ENCODE data around the gene TP53. TPM values are rescaled to one million over a fixed set of nuclear protein-coding genes. Genes with fewer than 3 reads are reported as not detected.
A peak's percentile ranks its signal among the peaks of the same experiment; 100 is the strongest.

The TP53 gene
- total and polyA plus RNA-seq, 9 donors, result 17.9 to 51.8 (median 40.5) TPM

- Histone ChIP-seq H3K9me3 (replicated peaks; ENCODE audit: control insufficient read depth, low read depth, low read length) (no peaks in the 10 kb centered on the region), H3K4me3 (ENCODE audit: low read length) (no peak overlapping the region), H3K27ac (ENCODE audit: low read length) (no peak overlapping the region), H3K36me3 (ENCODE audit: control insufficient read depth, insufficient read depth, low read length) (no peaks in the 10 kb centered on the region), H3K4me1 (ENCODE audit: control insufficient read depth, insufficient read depth, low read length) (peaks cover 4% of the 10 kb centered on the region), H3K27me3 (ENCODE audit: control insufficient read depth, insufficient read depth, low read length) (peaks cover 5% of the 10 kb centered on the region)
- 56% methylated on average over 4 of the region's 5 CpGs for WGBS (ENCODE audit: insufficient coverage)
- DNase-seq, result no peak
Measured at GRCh38 chr17:7636163-7636562, 51.1 kb downstream of the TP53 start.

DNA sequence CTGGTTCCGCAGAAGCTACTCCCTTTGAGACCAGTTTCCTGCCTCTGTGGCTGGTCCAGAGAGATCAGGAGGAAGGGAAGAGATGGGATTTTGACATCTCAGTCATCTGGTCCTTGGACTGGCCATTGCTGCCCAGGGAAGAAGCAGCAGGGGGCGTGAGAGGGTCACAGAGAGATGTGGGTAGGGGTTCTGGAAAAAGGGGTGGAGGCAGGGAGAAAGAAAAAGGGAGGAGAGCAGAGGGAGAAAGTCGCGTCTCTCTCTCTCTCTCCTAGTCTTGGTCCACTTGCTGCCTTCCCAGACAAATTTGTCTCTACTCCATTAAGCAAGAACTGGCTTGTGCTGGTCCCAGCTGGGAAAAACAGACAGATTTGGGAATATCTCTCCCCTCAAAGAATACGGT, 52.9 kb downstream of the TP53 start:
- H3K9me3 ChIP-seq (replicated peaks; ENCODE audit: control insufficient read depth, low read depth, low read length), result no peaks in the 10 kb centered on the region
- H3K4me1 ChIP-seq (ENCODE audit: control insufficient read depth, insufficient read depth, low read length), result peaks cover 4% of the 10 kb centered on the region
- peaks cover 5% of the 10 kb centered on the region for H3K27me3 ChIP-seq (ENCODE audit: control insufficient read depth, insufficient read depth, low read length)
- 42% methylated on average over 2 of the region's 5 CpGs for WGBS (ENCODE audit: insufficient coverage)
- H3K4me3 ChIP-seq (ENCODE audit: low read length), result no peak overlapping the region
- DNase-seq, result peak; percentile 85
- H3K36me3 ChIP-seq (ENCODE audit: control insufficient read depth, insufficient read depth, low read length), result no peaks in the 10 kb centered on the region
- no peak overlapping the region for H3K27ac ChIP-seq (ENCODE audit: low read length)

DNA sequence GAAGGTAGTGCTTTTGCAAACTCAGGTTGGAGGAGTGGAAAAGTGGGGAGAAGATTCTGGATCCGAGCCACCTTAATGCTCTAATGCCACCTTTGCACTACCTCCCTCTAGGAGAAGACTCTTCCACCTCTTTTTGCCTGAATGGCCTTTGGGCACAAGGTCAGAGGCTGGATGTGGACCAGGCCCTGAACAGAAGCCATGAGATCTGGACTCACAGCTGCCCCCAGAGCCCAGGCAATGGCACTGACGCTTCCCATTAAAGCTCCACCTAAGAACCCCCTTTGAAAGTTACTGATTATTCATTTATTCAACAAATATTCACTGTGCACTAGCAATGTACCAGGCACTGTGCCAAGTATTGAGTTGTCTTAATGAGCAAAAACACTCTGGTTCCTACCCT, 54.2 kb downstream of the TP53 start:
- Histone ChIP-seq H3K4me1 (ENCODE audit: control insufficient read depth, insufficient read depth, low read length) (peaks cover 5% of the 10 kb centered on the region), H3K36me3 (ENCODE audit: control insufficient read depth, insufficient read depth, low read length) (no peaks in the 10 kb centered on the region), H3K4me3 (ENCODE audit: low read length) (no peak overlapping the region), H3K27ac (ENCODE audit: low read length) (no peak overlapping the region), H3K9me3 (replicated peaks; ENCODE audit: control insufficient read depth, low read depth, low read length) (no peaks in the 10 kb centered on the region), H3K27me3 (ENCODE audit: control insufficient read depth, insufficient read depth, low read length) (peaks cover 5% of the 10 kb centered on the region)
- WGBS (ENCODE audit: insufficient coverage), result no CpG with 5 or more reads among the region's 2 CpGs
- DNase-seq, result no peak

GRCh38 chr17:7632492-7632894, 54.8 kb downstream of the TP53 start:
- no CpG with 5 or more reads among the region's 6 CpGs for WGBS (ENCODE audit: insufficient coverage)
- H3K4me3 ChIP-seq (ENCODE audit: low read length), result no peak overlapping the region
- no peaks in the 10 kb centered on the region for H3K9me3 ChIP-seq (replicated peaks; ENCODE audit: control insufficient read depth, low read depth, low read length)
- no peaks in the 10 kb centered on the region for H3K36me3 ChIP-seq (ENCODE audit: control insufficient read depth, insufficient read depth, low read length)
- no peak overlapping the region for H3K27ac ChIP-seq (ENCODE audit: low read length)
- H3K27me3 ChIP-seq (ENCODE audit: control insufficient read depth, insufficient read depth, low read length), result peaks cover 5% of the 10 kb centered on the region
- H3K4me1 ChIP-seq (ENCODE audit: control insufficient read depth, insufficient read depth, low read length), result peaks cover 8% of the 10 kb centered on the region
- no peak for DNase-seq

DNA sequence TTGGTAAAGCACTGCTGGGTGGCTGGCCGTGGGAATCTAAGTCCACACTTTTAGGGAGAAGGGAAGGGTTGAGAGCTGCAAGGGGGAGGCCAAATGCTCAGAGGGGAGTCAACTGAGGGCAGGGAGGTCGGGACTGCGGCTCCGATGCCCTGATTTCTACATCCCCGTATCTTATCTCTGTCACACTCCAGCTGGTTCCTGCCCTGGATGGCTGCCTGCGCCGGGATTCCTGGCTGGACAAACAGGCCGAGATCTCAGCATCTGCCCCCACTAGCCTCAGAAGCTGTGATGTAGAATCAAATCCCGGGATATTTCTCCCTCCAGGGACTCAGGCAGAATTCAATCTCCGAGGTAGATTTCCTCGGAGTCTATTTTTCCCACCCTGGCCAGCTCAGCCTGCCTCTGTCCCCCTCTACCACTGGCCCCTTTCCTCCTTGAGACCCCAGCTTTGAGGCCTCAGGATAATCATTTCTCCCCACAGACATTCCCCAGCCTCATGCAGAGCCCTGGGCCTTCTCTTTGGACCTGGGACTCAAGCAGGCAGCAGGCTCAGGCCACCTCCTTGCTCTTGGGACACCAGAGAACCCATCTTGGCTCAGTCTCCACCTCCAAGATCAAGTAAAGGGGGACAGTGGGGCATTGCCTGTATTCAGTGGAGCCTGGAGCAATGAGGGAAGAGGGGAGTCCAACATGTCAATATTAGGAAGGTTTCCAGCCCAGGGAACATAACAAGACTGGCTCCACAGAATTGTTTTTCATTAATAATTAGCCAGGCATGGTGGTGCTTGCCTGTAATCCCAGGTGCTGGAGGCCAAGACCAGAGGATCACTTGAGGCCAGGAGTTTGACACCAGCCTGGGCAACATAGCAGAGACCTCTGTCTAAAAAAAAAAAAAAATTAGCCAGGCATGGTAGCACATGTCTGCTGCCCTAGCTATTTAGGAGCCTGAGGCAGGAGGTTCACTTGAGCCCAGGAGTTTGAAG, 55.6 kb downstream of the TP53 start:
- no peak for DNase-seq
- peaks cover 5% of the 10 kb centered on the region for H3K27me3 ChIP-seq (ENCODE audit: control insufficient read depth, insufficient read depth, low read length)
- no peak overlapping the region for H3K27ac ChIP-seq (ENCODE audit: low read length)
- no peaks in the 10 kb centered on the region for H3K9me3 ChIP-seq (replicated peaks; ENCODE audit: control insufficient read depth, low read depth, low read length)
- no peak overlapping the region for H3K4me3 ChIP-seq (ENCODE audit: low read length)
- H3K36me3 ChIP-seq (ENCODE audit: control insufficient read depth, insufficient read depth, low read length), result no peaks in the 10 kb centered on the region
- WGBS (ENCODE audit: insufficient coverage), result 77% methylated on average over 11 of the region's 11 CpGs
- H3K4me1 ChIP-seq (ENCODE audit: control insufficient read depth, insufficient read depth, low read length), result peaks cover 12% of the 10 kb centered on the region

GRCh38 chr17:7629939-7630571, 57.2 kb downstream of the TP53 start, which contains the start of gene SHBG:
TSS of gene SHBG (plus strand) at chr17:7630135. CDS start at chr17:7630173, 38 bp downstream.
- Histone ChIP-seq H3K4me1 (ENCODE audit: control insufficient read depth, insufficient read depth, low read length) (peaks cover 18% of the 10 kb centered on the region), H3K27me3 (ENCODE audit: control insufficient read depth, insufficient read depth, low read length) (peaks cover 3% of the 10 kb centered on the region), H3K4me3 (ENCODE audit: low read length) (no peak within 1 kb of the TSS), H3K9me3 (replicated peaks; ENCODE audit: control insufficient read depth, low read depth, low read length) (no peaks in the 10 kb centered on the region), H3K36me3 (ENCODE audit: control insufficient read depth, insufficient read depth, low read length) (peaks cover 6% of the 10 kb centered on the region), H3K27ac (ENCODE audit: low read length) (no peak within 1 kb of the TSS)
- WGBS (ENCODE audit: insufficient coverage), result 68% methylated on average over 10 of the region's 13 CpGs
- no peak for DNase-seq

DNA sequence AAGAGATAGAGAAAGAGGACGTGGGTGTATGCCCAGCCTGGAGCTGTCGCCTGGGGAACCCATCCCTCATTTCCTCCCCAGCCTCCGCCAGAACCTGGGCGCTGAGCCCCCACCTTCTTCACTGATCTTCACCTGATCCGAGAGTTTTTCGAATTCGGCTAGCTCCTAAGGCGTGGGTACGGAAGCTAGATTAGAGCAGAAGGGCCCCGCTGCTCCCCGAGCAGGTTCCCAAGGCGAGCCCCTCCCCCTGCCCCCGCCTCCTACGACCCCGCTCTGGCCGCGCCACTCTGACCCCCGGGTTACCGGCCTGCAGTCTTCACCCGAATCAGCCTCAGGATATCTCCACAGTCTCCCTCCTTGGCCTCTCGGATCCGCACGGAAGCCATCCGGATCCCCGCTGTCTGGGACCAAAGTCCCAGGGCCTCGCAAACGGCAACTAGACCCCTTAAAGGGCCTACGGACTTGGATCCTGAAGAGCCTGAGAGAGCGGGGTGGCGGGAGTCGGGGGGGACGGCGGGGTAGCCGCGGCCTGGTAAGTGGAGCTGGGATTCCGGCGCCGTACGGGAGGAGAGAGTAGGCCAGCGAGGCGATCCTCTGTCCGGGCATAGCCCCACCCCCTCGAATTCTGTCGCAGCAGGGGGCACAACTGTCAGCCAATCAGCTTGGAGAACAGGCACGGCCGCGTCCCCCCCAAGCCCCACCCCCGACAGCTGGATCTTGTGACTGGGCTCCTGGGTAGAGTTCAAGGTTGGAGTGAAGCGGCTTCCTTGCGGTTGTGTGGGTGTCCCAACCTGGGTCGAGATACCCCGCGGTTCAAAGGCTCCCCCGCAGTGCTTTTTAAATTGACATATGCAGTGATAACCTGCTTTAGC, 59.8 kb downstream of the TP53 start, which contains the start of gene SAT2:
SAT2 (minus strand) TSS at position 572 of the 872 bp plus-strand sequence; CDS start at position 386, 186 bp downstream.
- Histone ChIP-seq H3K9me3 (replicated peaks; ENCODE audit: control insufficient read depth, low read depth, low read length) (no peaks in the 10 kb centered on the region), H3K4me3 (ENCODE audit: low read length) (peak within 1 kb of the TSS; percentile 87), H3K36me3 (ENCODE audit: control insufficient read depth, insufficient read depth, low read length) (peaks cover 6% of the 10 kb centered on the region), H3K4me1 (ENCODE audit: control insufficient read depth, insufficient read depth, low read length) (peaks cover 14% of the 10 kb centered on the region), H3K27ac (ENCODE audit: low read length) (peak within 1 kb of the TSS; percentile 98), H3K27me3 (ENCODE audit: control insufficient read depth, insufficient read depth, low read length) (no peaks in the 10 kb centered on the region)
- WGBS (ENCODE audit: insufficient coverage), result 0% methylated on average over 26 of the region's 54 CpGs
- DNase-seq, result peak; percentile 98

DNA sequence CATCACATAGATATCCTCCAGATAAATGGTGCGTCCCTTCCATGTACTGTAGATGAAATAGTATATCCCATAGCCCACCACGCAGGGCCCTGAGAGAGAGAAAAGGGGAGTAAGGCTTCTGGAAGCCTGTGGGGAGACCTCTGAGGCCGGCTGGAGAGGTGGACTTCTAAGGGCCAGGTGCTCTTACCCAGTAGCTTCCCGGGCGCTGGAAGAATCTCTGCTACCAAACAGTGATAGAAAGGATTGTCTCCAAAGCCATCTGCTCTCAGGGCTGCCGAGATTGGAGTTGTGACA, 60.4 kb downstream of the TP53 start:
- DNase-seq, result no peak
- H3K27ac ChIP-seq (ENCODE audit: low read length), result peak overlapping the region; percentile 98
- H3K4me1 ChIP-seq (ENCODE audit: control insufficient read depth, insufficient read depth, low read length), result peaks cover 14% of the 10 kb centered on the region
- H3K36me3 ChIP-seq (ENCODE audit: control insufficient read depth, insufficient read depth, low read length), result peaks cover 6% of the 10 kb centered on the region
- no peaks in the 10 kb centered on the region for H3K27me3 ChIP-seq (ENCODE audit: control insufficient read depth, insufficient read depth, low read length)
- no CpG with 5 or more reads among the region's 6 CpGs for whole genome bisulfite sequencing (ENCODE audit: insufficient coverage)
- H3K9me3 ChIP-seq (replicated peaks; ENCODE audit: control insufficient read depth, low read depth, low read length), result no peaks in the 10 kb centered on the region
- H3K4me3 ChIP-seq (ENCODE audit: low read length), result peak overlapping the region; percentile 87

DNA sequence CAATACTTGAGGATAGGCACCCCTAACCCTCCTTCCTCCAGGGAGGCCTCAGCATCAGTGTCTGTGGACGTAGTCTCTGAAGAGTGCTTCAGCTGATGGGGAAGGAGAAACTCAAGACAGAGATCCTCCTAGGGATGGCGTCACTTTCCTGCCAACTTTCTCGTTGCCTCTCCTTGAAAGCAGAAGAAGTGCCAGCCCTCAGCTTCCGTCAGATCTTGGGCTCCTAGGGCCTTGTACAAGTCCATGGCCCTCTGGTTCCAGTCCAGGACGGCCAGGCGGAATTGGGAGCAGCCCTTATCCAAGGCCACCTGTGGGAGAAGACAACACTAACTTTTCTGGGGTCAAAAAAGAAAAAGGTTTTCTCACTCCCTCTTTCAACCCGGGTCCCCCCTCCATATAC, 61.0 kb downstream of the TP53 start:
- Histone ChIP-seq H3K4me3 (ENCODE audit: low read length) (no peak overlapping the region), H3K27ac (ENCODE audit: low read length) (peak overlapping the region; percentile 98), H3K27me3 (ENCODE audit: control insufficient read depth, insufficient read depth, low read length) (no peaks in the 10 kb centered on the region), H3K36me3 (ENCODE audit: control insufficient read depth, insufficient read depth, low read length) (peaks cover 6% of the 10 kb centered on the region), H3K4me1 (ENCODE audit: control insufficient read depth, insufficient read depth, low read length) (peaks cover 14% of the 10 kb centered on the region), H3K9me3 (replicated peaks; ENCODE audit: control insufficient read depth, low read depth, low read length) (no peaks in the 10 kb centered on the region)
- WGBS (ENCODE audit: insufficient coverage), result 79% methylated on average over 6 of the region's 7 CpGs
- DNase-seq, result peak; percentile 60

Data from muscle of leg (tissue), 11 donors.